Thyroid gland (tissue), 4 donors: Measurements from ENCODE around the gene KIAA0930.

Experiments used
- POLR2A ChIP-seq, 2 donors: fragments of 450-650 bp; IDR thresholded peaks; one replicate each; pipeline ENCODE4 v1.6.1; 2017; ENCODE audit warnings: antibody characterized with exemption in 2 of 2, mild to moderate bottlenecking in 2 of 2, moderate library complexity in 1 of 2
- TF ChIP-seq, protein P1 (sequence below), 6 experiments: fragments of 200-600 bp in 3 of 6; fragments of 450-650 bp in 3 of 6; sonication (generic) in 3 of 6; IDR thresholded peaks; one replicate each; pipeline ENCODE4 v1.5.1; 2016 to 2019; ENCODE audit warnings: antibody characterized with exemption in 6 of 6, mild to moderate bottlenecking in 2 of 6, inconsistent platforms in 1 of 6, moderate library complexity in 1 of 6

- no peak for TF ChIP-seq POLR2A (IDR thresholded peaks at IDR 0.05)
- TF ChIP-seq, protein P1, sequence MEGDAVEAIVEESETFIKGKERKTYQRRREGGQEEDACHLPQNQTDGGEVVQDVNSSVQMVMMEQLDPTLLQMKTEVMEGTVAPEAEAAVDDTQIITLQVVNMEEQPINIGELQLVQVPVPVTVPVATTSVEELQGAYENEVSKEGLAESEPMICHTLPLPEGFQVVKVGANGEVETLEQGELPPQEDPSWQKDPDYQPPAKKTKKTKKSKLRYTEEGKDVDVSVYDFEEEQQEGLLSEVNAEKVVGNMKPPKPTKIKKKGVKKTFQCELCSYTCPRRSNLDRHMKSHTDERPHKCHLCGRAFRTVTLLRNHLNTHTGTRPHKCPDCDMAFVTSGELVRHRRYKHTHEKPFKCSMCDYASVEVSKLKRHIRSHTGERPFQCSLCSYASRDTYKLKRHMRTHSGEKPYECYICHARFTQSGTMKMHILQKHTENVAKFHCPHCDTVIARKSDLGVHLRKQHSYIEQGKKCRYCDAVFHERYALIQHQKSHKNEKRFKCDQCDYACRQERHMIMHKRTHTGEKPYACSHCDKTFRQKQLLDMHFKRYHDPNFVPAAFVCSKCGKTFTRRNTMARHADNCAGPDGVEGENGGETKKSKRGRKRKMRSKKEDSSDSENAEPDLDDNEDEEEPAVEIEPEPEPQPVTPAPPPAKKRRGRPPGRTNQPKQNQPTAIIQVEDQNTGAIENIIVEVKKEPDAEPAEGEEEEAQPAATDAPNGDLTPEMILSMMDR (IDR thresholded peaks at IDR 0.05) = no peak
Observed at GRCh38 chr22:45227645-45228400, 12.9 kb downstream of the KIAA0930 start.
